Measurements from ENCODE around the gene GABBR1.

The GABBR1 gene

GRCh38 chr6:29652198-29652584 is 19.2 kb upstream of the GABBR1 start:
- DNase-seq: no peak

- no peak for DNase-seq
Measured at GRCh38 chr6:29651413-29652197, 18.6 kb upstream of the GABBR1 start.

- peak; percentile 98 for DNase-seq
Measured at GRCh38 chr6:29649701-29650673, 17.0 kb upstream of the GABBR1 start.

- no peak for DNase-seq
Measured at GRCh38 chr6:29647927-29648642, 15.1 kb upstream of the GABBR1 start.

- DNase-seq: no peak
Measured at GRCh38 chr6:29641430-29642148, 8.6 kb upstream of the GABBR1 start.

GRCh38 chr6:29637247-29637646 is 4.3 kb upstream of the GABBR1 start:
- DNase-seq: no peak

- DNase-seq: no peak
Measured at GRCh38 chr6:29633534-29633905, 537 bp upstream of the GABBR1 start.

GRCh38 chr6:29631860-29632731 is 887 bp downstream of the GABBR1 start:
- DNase-seq: peak; percentile 74

GRCh38 chr6:29631209-29631810 is 1.7 kb downstream of the GABBR1 start:
- DNase-seq: no peak

- no peak for DNase-seq
Measured at GRCh38 chr6:29630315-29630714, 2.7 kb downstream of the GABBR1 start.

- DNase-seq: no peak
Measured at GRCh38 chr6:29629571-29629970, 3.4 kb downstream of the GABBR1 start.

- peak; percentile 79 for DNase-seq
Measured at GRCh38 chr6:29628419-29629281, 4.3 kb downstream of the GABBR1 start.

GRCh38 chr6:29627755-29628418 is 5.1 kb downstream of the GABBR1 start:
- DNase-seq: peak; percentile 66

GRCh38 chr6:29626948-29627754 is 5.8 kb downstream of the GABBR1 start:
- no peak for DNase-seq

- DNase-seq: no peak
Measured at GRCh38 chr6:29625337-29625930, 7.5 kb downstream of the GABBR1 start.

- no peak for DNase-seq
Measured at GRCh38 chr6:29624520-29624961, 8.4 kb downstream of the GABBR1 start.

- no peak for DNase-seq
Measured at GRCh38 chr6:29620630-29621029, 12.4 kb downstream of the GABBR1 start.

- DNase-seq: no peak
Measured at GRCh38 chr6:29619578-29620160, 13.3 kb downstream of the GABBR1 start.

Measured in activated CD8-positive, alpha-beta memory T cell treated with anti-CD3 and anti-CD28 coated beads, Interleukin-2, amount 50 U/mL, for 48 hours (primary cell).